NT2/D1 (cell line): Measurements from ENCODE around the gene CSTF2T.

Source experiments
- SUZ12 ChIP-seq: IDR thresholded peaks from 2 replicates; pipeline ENCODE4 v1.6.1; 2011; ENCODE audit not compliant: insufficient read length, insufficient read depth; ENCODE audit errors: extremely low read depth
- ZNF274 ChIP-seq: IDR thresholded peaks from 2 replicates; pipeline ENCODE4 v1.6.1; 2011; ENCODE audit warnings: mild to moderate bottlenecking, low read depth, low read length

DNA sequence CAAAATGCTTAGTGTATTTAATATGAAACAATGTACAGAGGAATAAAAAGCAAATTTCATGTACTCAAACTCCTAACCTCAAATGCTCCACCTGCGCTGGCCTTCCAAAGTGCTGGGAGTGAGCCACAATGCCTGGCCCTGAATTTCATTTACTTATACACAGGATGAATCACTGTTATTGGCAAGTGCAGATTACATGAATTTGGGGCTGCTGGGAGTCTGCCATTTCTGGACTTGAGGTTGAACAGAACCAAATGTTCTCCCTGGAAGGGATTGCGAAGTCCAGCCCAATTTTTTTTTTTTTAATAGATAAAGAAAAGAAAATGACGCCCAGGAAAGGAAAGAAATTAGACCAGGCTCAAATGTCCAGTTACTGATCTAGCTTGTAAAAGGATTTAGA is 6.8 kb upstream of the CSTF2T start:
- TF ChIP-seq ZNF274, result no peak
- no peak for TF ChIP-seq SUZ12
